B cell (primary cell): ENCODE data around the gene TPCN2. TPM values are rescaled to one million over a fixed set of nuclear protein-coding genes. Genes with fewer than 3 reads are reported as not detected.
A peak's percentile ranks its signal among the peaks of the same experiment; 100 is the strongest.

Source experiments
- ATAC-seq: fragments of 200-7000 bp; cut with Tn5 transposase; one replicate; pipeline ENCODE4 v1.10.0; 2021; ENCODE audit warnings: low read depth, mild to moderate bottlenecking, moderate number of reproducible peaks, moderate library complexity
- CTCF ChIA-PET: fragments of 350-600 bp; sonication (Branson Sonifier 250); formaldehyde crosslinking; loops from one replicate; lab custom pipeline; 2021; ENCODE audit warnings: antibody characterized with exemption, inconsistent platforms; lab: Charles Lee
- POLR2A ChIA-PET: fragments of 350-600 bp; sonication (Branson Sonifier 250); formaldehyde crosslinking; loops from one replicate; lab custom pipeline; 2021; ENCODE audit warnings: antibody characterized with exemption; lab: Charles Lee
- DNase-seq: peaks from one replicate; pipeline ENCODE4 v3.0.0; 2013
- H2AFZ ChIP-seq: 2 replicates; pipeline ENCODE4 v1.6.1; 2012; ENCODE audit warnings: mild to moderate bottlenecking, low read depth, low read length; ENCODE audit not compliant: insufficient read depth, poor library complexity, severe bottlenecking
- H3K27ac ChIP-seq, 2 donors: 1 replicate in 1 of 2; 2 replicates in 1 of 2; pipeline ENCODE4 v1.5.1; 2012 to 2013; ENCODE audit warnings: low read length in 2 of 2, mild to moderate bottlenecking in 2 of 2, moderate library complexity in 1 of 2
- H3K27me3 ChIP-seq, 4 experiments: fragments of 200-600 bp in 1 of 4; sonication (generic) in 1 of 4; replicated peaks in 1 of 4; 1 replicate in 2 of 4; 2 replicates in 2 of 4; pipeline versions ENCODE4 v1.6.1 to v1.7.0; 2013 to 2016; ENCODE audit warnings: low read length in 3 of 4, mild to moderate bottlenecking in 2 of 4, mixed read lengths in 1 of 4, moderate library complexity in 1 of 4; ENCODE audit not compliant: insufficient read depth in 4 of 4, control insufficient read depth in 3 of 4; ENCODE audit errors: control extremely low read depth in 1 of 4
- H3K36me3 ChIP-seq, 2 experiments: replicated peaks in 1 of 2; 1 replicate in 1 of 2; 2 replicates in 1 of 2; pipeline versions ENCODE4 v1.6.1 to v1.7.1; 2013; ENCODE audit warnings: low read length in 1 of 2; ENCODE audit not compliant: insufficient read depth in 2 of 2, control insufficient read depth in 1 of 2; ENCODE audit errors: control extremely low read depth in 1 of 2, extremely low read depth in 1 of 2
- H3K4me1 ChIP-seq, 2 donors: fragments of 200-600 bp in 1 of 2; sonication (generic) in 1 of 2; 1 replicate in 1 of 2; 2 replicates in 1 of 2; pipeline versions ENCODE4 v1.5.1 to v1.6.1; 2013 to 2017; ENCODE audit warnings: low read length in 2 of 2; ENCODE audit not compliant: control insufficient read depth in 2 of 2, insufficient read depth in 2 of 2
- H3K4me2 ChIP-seq: replicated peaks from 2 replicates; pipeline ENCODE3; 2012; ENCODE audit warnings: mild to moderate bottlenecking, low read depth, low read length; ENCODE audit not compliant: poor library complexity, severe bottlenecking
- H3K4me3 ChIP-seq, 5 experiments: fragments of 200-600 bp in 1 of 5; sonication (generic) in 1 of 5; 1 replicate in 3 of 5; 2 replicates in 2 of 5; pipeline versions ENCODE4 v1.5.1 to v1.7.0; 2011 to 2016; ENCODE audit warnings: low read length in 4 of 5, mild to moderate bottlenecking in 4 of 5, low read depth in 2 of 5, control low read depth in 1 of 5, moderate library complexity in 1 of 5; ENCODE audit not compliant: insufficient read depth in 1 of 5; ENCODE audit errors: control extremely low read depth in 1 of 5, extremely low read depth in 1 of 5
- H3K79me2 ChIP-seq: fragments of 200-600 bp; sonication (generic); one replicate; pipeline ENCODE4 v1.6.0; 2016; ENCODE audit warnings: low read length; ENCODE audit not compliant: control insufficient read depth, insufficient read depth
- H3K9ac ChIP-seq: fragments of 200-600 bp; sonication (generic); 2 replicates; pipeline ENCODE4 v1.6.1; 2017; ENCODE audit warnings: mild to moderate bottlenecking, low read length, moderate library complexity
- H3K9me3 ChIP-seq, 3 donors: one replicate each; pipeline versions ENCODE4 v1.6.1 to v1.7.1; 2013; ENCODE audit warnings: low read length in 2 of 3; ENCODE audit not compliant: control insufficient read depth in 2 of 3, insufficient read depth in 1 of 3; ENCODE audit errors: control extremely low read depth in 1 of 3
- H4K20me1 ChIP-seq: 2 replicates; pipeline ENCODE4 v1.6.0; 2012; ENCODE audit warnings: mild to moderate bottlenecking, low read length; ENCODE audit not compliant: insufficient read depth, control insufficient read depth, poor library complexity, severe bottlenecking
- H3K27ac Mint-ChIP-seq: one replicate; pipeline ENCODE4 v1.8.0; 2021; ENCODE audit warnings: mixed read lengths
- H3K27me3 Mint-ChIP-seq: one replicate; pipeline ENCODE4 v1.8.0; 2021; ENCODE audit warnings: mixed read lengths
- H3K4me1 Mint-ChIP-seq: one replicate; pipeline ENCODE4 v1.8.0; 2021; ENCODE audit warnings: mixed read lengths
- H3K4me3 Mint-ChIP-seq: one replicate; pipeline ENCODE4 v1.8.0; 2021; ENCODE audit warnings: mixed read lengths
- H3K9me3 Mint-ChIP-seq: one replicate; pipeline ENCODE4 v1.8.0; 2022; ENCODE audit warnings: mixed read lengths; ENCODE audit not compliant: insufficient read depth
- EZH2 ChIP-seq: IDR thresholded peaks from 2 replicates; pipeline ENCODE4 v1.6.1; 2012; ENCODE audit warnings: borderline replicate concordance, low read depth, mild to moderate bottlenecking, moderate library complexity, low read length; ENCODE audit not compliant: insufficient read depth, poor library complexity, severe bottlenecking
- WGBS: methylation state at CpG from one replicate; pipeline ENCODE4 v1.1.5; 2013; ENCODE audit warnings: missing lambda C conversion rate; ENCODE audit not compliant: insufficient coverage; 5-methylcytosine and 5-hydroxymethylcytosine counted together
- intact Hi-C: fragments of 100-400 bp; cut with micrococcal nuclease; formaldehyde crosslinking; loops from one replicate; pipeline ENCODE4 v1.10.0; 2022
- polyA plus RNA-seq: library from polyadenylated mRNA; depleted of rRNA; stranded (reverse); fragments of >200 nt; gene quantifications from 2 replicates; pipeline ENCODE4 v1.2.3, GENCODE V29; 2012
- total RNA-seq, 2 donors: library from RNA; stranded (reverse); fragments of 120-200 nt in 1 of 2; gene quantifications; 1 replicate in 1 of 2; 2 replicates in 1 of 2; pipeline versions ENCODE4 v1.2.3 to v1.2.4, GENCODE V29; 2013 to 2022
- TF ChIP-seq, protein P1 (sequence below): fragments of 200-600 bp; IDR thresholded peaks from one replicate; pipeline ENCODE4 v1.8.0; 2022; ENCODE audit warnings: antibody characterized with exemption, mild to moderate bottlenecking

TPCN2 gene
- total and polyA plus RNA-seq, 2 donors (not counting 1 experiment from before 2014, with no cell fraction given), result 16.8 to 71.4 TPM

DNA sequence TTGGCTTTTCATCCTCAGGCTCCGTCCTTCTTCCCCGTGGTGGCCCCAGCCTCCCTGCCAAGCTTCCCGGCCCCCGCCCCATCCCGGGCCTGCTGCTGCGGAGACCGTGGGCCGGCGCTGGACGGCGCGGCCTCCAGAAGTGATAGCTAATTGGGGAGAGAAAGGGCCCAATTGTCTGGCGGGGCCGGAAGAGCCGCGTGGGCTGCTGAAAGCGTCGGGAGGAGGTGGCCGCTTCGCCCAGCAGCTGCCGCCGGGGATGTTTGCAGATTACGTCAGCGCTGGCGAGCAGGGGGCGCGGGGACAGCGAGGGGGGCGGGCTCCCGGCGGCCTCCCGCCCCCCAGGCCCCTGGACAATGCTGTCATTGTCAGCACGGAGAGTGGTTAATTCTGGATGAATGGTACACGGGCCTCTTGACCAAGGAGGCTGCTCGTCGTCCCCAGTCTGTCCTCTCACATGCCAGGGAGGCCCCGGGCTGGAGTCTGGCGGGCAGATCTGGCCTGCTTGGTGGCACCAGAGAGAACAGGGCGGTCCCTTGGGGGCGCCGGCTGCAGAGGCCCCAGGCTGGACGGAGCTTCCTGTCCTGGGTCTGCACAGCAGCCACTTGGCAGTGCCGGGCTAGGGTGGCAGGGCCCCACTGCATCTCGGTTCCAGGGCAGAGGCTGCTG is 108.6 kb downstream of the TPCN2 start:
- H3K9me3 ChIP-seq, result peaks cover 0 to 1% (median 0%) of the 10 kb centered on the region in 3 donors
- H3K4me3 ChIP-seq, result no peak overlapping the region
- no peak overlapping the region for H3K9ac ChIP-seq
- no peak overlapping the region for H3K27ac ChIP-seq
- intact Hi-C loops, result no loop called here
- ChIA-PET POLR2A (interaction anchor here (0.5 kb wide), 1 partner anchor 683 kb away, joined by 6 read pairs; no protein-coding TSS in a partner anchor), CTCF (no interaction called here)
- Mint-ChIP-seq H3K4me3 (peak overlapping the region; percentile 16), H3K4me1 (peaks cover 10% of the 10 kb centered on the region), H3K27me3 (peaks cover 8% of the 10 kb centered on the region), H3K27ac (no peak overlapping the region), H3K9me3 (no peaks in the 10 kb centered on the region)
- peaks cover 0 to 3% of the 10 kb centered on the region in 2 donors for H3K4me1 ChIP-seq
- H3K27me3 ChIP-seq, result peaks cover 0 to 13% (median 0%) of the 10 kb centered on the region in 4 experiments
- TF ChIP-seq EZH2, result no peak
- TF ChIP-seq, protein P1, sequence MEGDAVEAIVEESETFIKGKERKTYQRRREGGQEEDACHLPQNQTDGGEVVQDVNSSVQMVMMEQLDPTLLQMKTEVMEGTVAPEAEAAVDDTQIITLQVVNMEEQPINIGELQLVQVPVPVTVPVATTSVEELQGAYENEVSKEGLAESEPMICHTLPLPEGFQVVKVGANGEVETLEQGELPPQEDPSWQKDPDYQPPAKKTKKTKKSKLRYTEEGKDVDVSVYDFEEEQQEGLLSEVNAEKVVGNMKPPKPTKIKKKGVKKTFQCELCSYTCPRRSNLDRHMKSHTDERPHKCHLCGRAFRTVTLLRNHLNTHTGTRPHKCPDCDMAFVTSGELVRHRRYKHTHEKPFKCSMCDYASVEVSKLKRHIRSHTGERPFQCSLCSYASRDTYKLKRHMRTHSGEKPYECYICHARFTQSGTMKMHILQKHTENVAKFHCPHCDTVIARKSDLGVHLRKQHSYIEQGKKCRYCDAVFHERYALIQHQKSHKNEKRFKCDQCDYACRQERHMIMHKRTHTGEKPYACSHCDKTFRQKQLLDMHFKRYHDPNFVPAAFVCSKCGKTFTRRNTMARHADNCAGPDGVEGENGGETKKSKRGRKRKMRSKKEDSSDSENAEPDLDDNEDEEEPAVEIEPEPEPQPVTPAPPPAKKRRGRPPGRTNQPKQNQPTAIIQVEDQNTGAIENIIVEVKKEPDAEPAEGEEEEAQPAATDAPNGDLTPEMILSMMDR, result no peak
- no peak for ATAC-seq
- no peaks in the 10 kb centered on the region for H4K20me1 ChIP-seq
- no peak for DNase-seq
- WGBS, result 44% methylated on average over 39 of the region's 44 CpGs
- no peak overlapping the region for H2AFZ ChIP-seq
- H3K79me2 ChIP-seq, result no peaks in the 10 kb centered on the region
- no peaks in the 10 kb centered on the region for H3K36me3 ChIP-seq
- H3K4me2 ChIP-seq, result no peak overlapping the region

- POLR2A ChIA-PET, result no interaction called here
These were observed 109.1 kb downstream of the TPCN2 start for GRCh38 chr11:69157822-69158231.

More at GRCh38 chr11:69157822-69158231, 109.1 kb downstream of the TPCN2 start:
- Mint-ChIP-seq H3K9me3 (peaks cover 3% of the 10 kb centered on the region), H3K27me3 (peaks cover 8% of the 10 kb centered on the region), H3K27ac (no peak overlapping the region), H3K4me3 (no peak overlapping the region), H3K4me1 (peaks cover 10% of the 10 kb centered on the region)
- WGBS, result 96% methylated on average over 14 of the region's 15 CpGs
- no peak overlapping the region for H3K4me2 ChIP-seq
- H3K79me2 ChIP-seq, result no peaks in the 10 kb centered on the region
- intact Hi-C loops, result no loop called here
- H3K9me3 ChIP-seq, result peaks cover 0 to 2% (median 0%) of the 10 kb centered on the region in 3 donors
- H4K20me1 ChIP-seq, result no peaks in the 10 kb centered on the region
- no peak overlapping the region for H2AFZ ChIP-seq
- DNase-seq (no peak), ATAC-seq (no peak)
- no peak overlapping the region for H3K4me3 ChIP-seq
- peaks cover 0 to 13% (median 0%) of the 10 kb centered on the region in 4 experiments for H3K27me3 ChIP-seq
- H3K4me1 ChIP-seq, result peaks cover 0 to 3% of the 10 kb centered on the region in 2 donors
- CTCF ChIA-PET, result no interaction called here
- H3K36me3 ChIP-seq, result no peaks in the 10 kb centered on the region
- no peak overlapping the region for H3K27ac ChIP-seq
- H3K9ac ChIP-seq, result no peak overlapping the region
- no peak for TF ChIP-seq EZH2
- TF ChIP-seq, protein P1, result no peak
